ENCODE results near the gene KPNA3. TPM values are rescaled to one million over a fixed set of nuclear protein-coding genes. Genes with fewer than 3 reads are reported as not detected.

KPNA3 gene
- polyA plus RNA-seq, 1 donor from 2014 or later, result 41.7 TPM

DNA sequence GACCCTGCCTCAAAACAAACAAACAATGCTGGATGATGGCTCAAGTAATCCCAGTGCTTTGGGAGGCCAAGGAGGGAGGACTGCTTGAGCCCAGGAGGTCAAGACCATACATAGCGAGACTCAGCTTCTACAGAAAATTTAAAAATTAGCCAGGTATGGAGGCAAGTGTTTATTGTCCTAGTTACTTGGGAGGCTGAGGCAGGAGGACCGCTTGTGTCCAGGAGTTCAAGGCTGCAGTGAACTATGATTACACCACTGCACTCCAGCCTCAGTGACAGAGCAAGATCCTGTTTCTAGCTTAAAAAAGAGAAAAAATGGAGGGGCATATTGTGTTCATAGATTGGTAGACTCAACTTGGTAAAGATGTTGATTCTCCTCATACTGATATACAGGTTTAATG lies 36.2 kb downstream of the KPNA3 start:
- H2AFZ ChIP-seq (ENCODE audit: low read depth, low read length), result no peak overlapping the region
- H3K4me3 ChIP-seq (ENCODE audit: low read length), result no peak overlapping the region
- no peak overlapping the region for H3K27ac ChIP-seq (ENCODE audit: low read length)
- H3K27me3 ChIP-seq (ENCODE audit: insufficient read depth, low read depth, low read length), result no peaks in the 10 kb centered on the region
- peaks cover 9% of the 10 kb centered on the region for H3K9me3 ChIP-seq (ENCODE audit: low read length)
- no peak overlapping the region for H3K4me2 ChIP-seq (ENCODE audit: low read length)
- H3K36me3 ChIP-seq (ENCODE audit: insufficient read depth, low read length), result no peaks in the 10 kb centered on the region
- H3K9ac ChIP-seq (ENCODE audit: low read length), result no peak overlapping the region
- H3K9me2 ChIP-seq (ENCODE audit: insufficient read depth, low read length), result no peaks in the 10 kb centered on the region
- H3K79me2 ChIP-seq (replicated peaks; ENCODE audit: insufficient read depth, low read length), result peaks cover 80% of the 10 kb centered on the region
- H4K20me1 ChIP-seq (ENCODE audit: insufficient read depth), result no peaks in the 10 kb centered on the region
- TF ChIP-seq, protein P1, sequence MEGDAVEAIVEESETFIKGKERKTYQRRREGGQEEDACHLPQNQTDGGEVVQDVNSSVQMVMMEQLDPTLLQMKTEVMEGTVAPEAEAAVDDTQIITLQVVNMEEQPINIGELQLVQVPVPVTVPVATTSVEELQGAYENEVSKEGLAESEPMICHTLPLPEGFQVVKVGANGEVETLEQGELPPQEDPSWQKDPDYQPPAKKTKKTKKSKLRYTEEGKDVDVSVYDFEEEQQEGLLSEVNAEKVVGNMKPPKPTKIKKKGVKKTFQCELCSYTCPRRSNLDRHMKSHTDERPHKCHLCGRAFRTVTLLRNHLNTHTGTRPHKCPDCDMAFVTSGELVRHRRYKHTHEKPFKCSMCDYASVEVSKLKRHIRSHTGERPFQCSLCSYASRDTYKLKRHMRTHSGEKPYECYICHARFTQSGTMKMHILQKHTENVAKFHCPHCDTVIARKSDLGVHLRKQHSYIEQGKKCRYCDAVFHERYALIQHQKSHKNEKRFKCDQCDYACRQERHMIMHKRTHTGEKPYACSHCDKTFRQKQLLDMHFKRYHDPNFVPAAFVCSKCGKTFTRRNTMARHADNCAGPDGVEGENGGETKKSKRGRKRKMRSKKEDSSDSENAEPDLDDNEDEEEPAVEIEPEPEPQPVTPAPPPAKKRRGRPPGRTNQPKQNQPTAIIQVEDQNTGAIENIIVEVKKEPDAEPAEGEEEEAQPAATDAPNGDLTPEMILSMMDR (IDR thresholded peaks at IDR 0.05; ENCODE audit: poor library complexity, severe bottlenecking), result no peak
- TF ChIP-seq TAF1 (IDR thresholded peaks at IDR 0.05; ENCODE audit: low read depth) (no peak), POLR2AphosphoS5 (IDR thresholded peaks at IDR 0.05) (no peak), SMC3 (conservative IDR thresholded peaks at IDR 0.05; ENCODE audit: poor library complexity) (no peak), EZH2 (IDR thresholded peaks at IDR 0.05; ENCODE audit: borderline replicate concordance, insufficient read depth, low read length, poor library complexity, severe bottlenecking) (no peak), EP300 (conservative IDR thresholded peaks at IDR 0.05; ENCODE audit: poor library complexity, severe bottlenecking) (no peak), MXI1 (conservative IDR thresholded peaks at IDR 0.05; ENCODE audit: poor library complexity, severe bottlenecking) (no peak), RAD21 (conservative IDR thresholded peaks at IDR 0.05) (no peak)
- TF ChIP-seq, protein P2, sequence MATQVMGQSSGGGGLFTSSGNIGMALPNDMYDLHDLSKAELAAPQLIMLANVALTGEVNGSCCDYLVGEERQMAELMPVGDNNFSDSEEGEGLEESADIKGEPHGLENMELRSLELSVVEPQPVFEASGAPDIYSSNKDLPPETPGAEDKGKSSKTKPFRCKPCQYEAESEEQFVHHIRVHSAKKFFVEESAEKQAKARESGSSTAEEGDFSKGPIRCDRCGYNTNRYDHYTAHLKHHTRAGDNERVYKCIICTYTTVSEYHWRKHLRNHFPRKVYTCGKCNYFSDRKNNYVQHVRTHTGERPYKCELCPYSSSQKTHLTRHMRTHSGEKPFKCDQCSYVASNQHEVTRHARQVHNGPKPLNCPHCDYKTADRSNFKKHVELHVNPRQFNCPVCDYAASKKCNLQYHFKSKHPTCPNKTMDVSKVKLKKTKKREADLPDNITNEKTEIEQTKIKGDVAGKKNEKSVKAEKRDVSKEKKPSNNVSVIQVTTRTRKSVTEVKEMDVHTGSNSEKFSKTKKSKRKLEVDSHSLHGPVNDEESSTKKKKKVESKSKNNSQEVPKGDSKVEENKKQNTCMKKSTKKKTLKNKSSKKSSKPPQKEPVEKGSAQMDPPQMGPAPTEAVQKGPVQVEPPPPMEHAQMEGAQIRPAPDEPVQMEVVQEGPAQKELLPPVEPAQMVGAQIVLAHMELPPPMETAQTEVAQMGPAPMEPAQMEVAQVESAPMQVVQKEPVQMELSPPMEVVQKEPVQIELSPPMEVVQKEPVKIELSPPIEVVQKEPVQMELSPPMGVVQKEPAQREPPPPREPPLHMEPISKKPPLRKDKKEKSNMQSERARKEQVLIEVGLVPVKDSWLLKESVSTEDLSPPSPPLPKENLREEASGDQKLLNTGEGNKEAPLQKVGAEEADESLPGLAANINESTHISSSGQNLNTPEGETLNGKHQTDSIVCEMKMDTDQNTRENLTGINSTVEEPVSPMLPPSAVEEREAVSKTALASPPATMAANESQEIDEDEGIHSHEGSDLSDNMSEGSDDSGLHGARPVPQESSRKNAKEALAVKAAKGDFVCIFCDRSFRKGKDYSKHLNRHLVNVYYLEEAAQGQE (IDR thresholded peaks at IDR 0.05; ENCODE audit: borderline replicate concordance), result no peak
- no peaks in the 10 kb centered on the region for H3F3A ChIP-seq (ENCODE audit: insufficient read depth, low read length, poor library complexity, severe bottlenecking)

DNA sequence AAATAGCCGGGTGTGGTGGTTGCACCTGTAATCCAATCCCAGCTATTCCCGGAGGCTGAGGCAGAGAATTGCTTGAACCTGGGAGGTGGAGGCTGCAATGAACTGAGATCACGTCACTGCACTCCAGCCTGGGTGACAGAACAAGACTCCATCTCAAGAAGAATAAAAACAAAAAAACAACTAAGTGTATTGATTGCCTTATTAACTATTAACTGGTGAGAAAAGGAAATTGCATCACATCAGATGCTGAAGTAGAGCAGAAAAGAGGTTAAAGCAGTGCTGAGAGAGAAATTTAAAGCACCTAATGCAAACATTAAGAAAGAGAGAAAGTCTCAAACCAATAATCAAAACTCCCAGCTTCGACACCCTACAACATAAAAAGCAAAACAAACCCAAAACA lies 38.3 kb downstream of the KPNA3 start:
- no peak overlapping the region for H2AFZ ChIP-seq (ENCODE audit: low read depth, low read length)
- H3K79me2 ChIP-seq (replicated peaks; ENCODE audit: insufficient read depth, low read length), result peaks cover 80% of the 10 kb centered on the region
- H3K9ac ChIP-seq (ENCODE audit: low read length), result no peak overlapping the region
- peaks cover under 1% of the 10 kb centered on the region for H3K9me3 ChIP-seq (ENCODE audit: low read length)
- no peak overlapping the region for H3K27ac ChIP-seq (ENCODE audit: low read length)
- H3K27me3 ChIP-seq (ENCODE audit: insufficient read depth, low read depth, low read length), result no peaks in the 10 kb centered on the region
- H3K9me2 ChIP-seq (ENCODE audit: insufficient read depth, low read length), result no peaks in the 10 kb centered on the region
- H3K36me3 ChIP-seq (ENCODE audit: insufficient read depth, low read length), result no peaks in the 10 kb centered on the region
- H3K4me2 ChIP-seq (ENCODE audit: low read length), result no peak overlapping the region
- TF ChIP-seq SMC3 (conservative IDR thresholded peaks at IDR 0.05; ENCODE audit: poor library complexity) (no peak), POLR2AphosphoS5 (IDR thresholded peaks at IDR 0.05) (no peak), TAF1 (IDR thresholded peaks at IDR 0.05; ENCODE audit: low read depth) (no peak), MXI1 (conservative IDR thresholded peaks at IDR 0.05; ENCODE audit: poor library complexity, severe bottlenecking) (no peak), RAD21 (conservative IDR thresholded peaks at IDR 0.05) (no peak), EP300 (conservative IDR thresholded peaks at IDR 0.05; ENCODE audit: poor library complexity, severe bottlenecking) (no peak), EZH2 (IDR thresholded peaks at IDR 0.05; ENCODE audit: borderline replicate concordance, insufficient read depth, low read length, poor library complexity, severe bottlenecking) (no peak)
- TF ChIP-seq, protein P1 (IDR thresholded peaks at IDR 0.05; ENCODE audit: poor library complexity, severe bottlenecking), result no peak
- TF ChIP-seq, protein P2 (IDR thresholded peaks at IDR 0.05; ENCODE audit: borderline replicate concordance), result no peak
- no peak overlapping the region for H3K4me3 ChIP-seq (ENCODE audit: low read length)
- H3F3A ChIP-seq (ENCODE audit: insufficient read depth, low read length, poor library complexity, severe bottlenecking), result no peaks in the 10 kb centered on the region
- H4K20me1 ChIP-seq (ENCODE audit: insufficient read depth), result no peaks in the 10 kb centered on the region
